D341Med (cell line): ENCODE measurements around the gene TRDMT1.
A peak's percentile ranks its signal among the peaks of the same experiment; 100 is the strongest.

Experiments used
- DNase-seq: peaks from one replicate; pipeline ENCODE4 v3.0.0; 2012; ENCODE audit warnings: low spot score

Gene TRDMT1

GRCh38 chr10:17231788-17232187 lies 30.3 kb upstream of the TRDMT1 start:
- DNase-seq: no peak

- DNase-seq: peak; percentile 84
These were observed 28.7 kb upstream of the TRDMT1 start for GRCh38 chr10:17229967-17230682.

- DNase-seq: no peak
These were observed 28.2 kb upstream of the TRDMT1 start for GRCh38 chr10:17229717-17229966.

GRCh38 chr10:17229016-17229716 lies 27.7 kb upstream of the TRDMT1 start:
- DNase-seq: peak; percentile 71

GRCh38 chr10:17228091-17229015 lies 26.9 kb upstream of the TRDMT1 start, which contains the start of gene VIM:
Gene VIM (plus strand): TSS chr10:17228241. CDS start chr10:17229423, 1,182 bp downstream.
- DNase-seq: peak; percentile 62

GRCh38 chr10:17227367-17228090 lies 26.1 kb upstream of the TRDMT1 start:
- no peak for DNase-seq

- DNase-seq: no peak
These were observed 25.4 kb upstream of the TRDMT1 start for GRCh38 chr10:17226891-17227303.

GRCh38 chr10:17225808-17226207 lies 24.3 kb upstream of the TRDMT1 start:
- no peak for DNase-seq

GRCh38 chr10:17222329-17222728 lies 20.9 kb upstream of the TRDMT1 start:
- DNase-seq: no peak

GRCh38 chr10:17220652-17221100 lies 19.2 kb upstream of the TRDMT1 start:
- DNase-seq: no peak

GRCh38 chr10:17219024-17219423 lies 17.6 kb upstream of the TRDMT1 start:
- DNase-seq: no peak

GRCh38 chr10:17217631-17218232 lies 16.3 kb upstream of the TRDMT1 start:
- no peak for DNase-seq

GRCh38 chr10:17216901-17217395 lies 15.5 kb upstream of the TRDMT1 start:
- no peak for DNase-seq

GRCh38 chr10:17216217-17216900 lies 14.9 kb upstream of the TRDMT1 start:
- DNase-seq: no peak

GRCh38 chr10:17215782-17216122 lies 14.3 kb upstream of the TRDMT1 start:
- no peak for DNase-seq

GRCh38 chr10:17214971-17215781 lies 13.7 kb upstream of the TRDMT1 start:
- no peak for DNase-seq

- DNase-seq: no peak
These were observed 13.1 kb upstream of the TRDMT1 start for GRCh38 chr10:17214526-17214925.

GRCh38 chr10:17213646-17214349 lies 12.3 kb upstream of the TRDMT1 start:
- DNase-seq: no peak

GRCh38 chr10:17212802-17213221 lies 11.3 kb upstream of the TRDMT1 start:
- DNase-seq: no peak
